Measurements from ENCODE around the gene ADGRL3.

The ADGRL3 gene

GRCh38 chr4:62126064-62126732 is 926.1 kb downstream of the ADGRL3 start:
- no peak for DNase-seq

All from C1 segment of cervical spinal cord (tissue), 14 donors.